ENCODE data around the gene ALDOA. TPM values are rescaled to one million over a fixed set of nuclear protein-coding genes. Genes with fewer than 3 reads are reported as not detected.
"Not testable (repeated sequence)": the region's sequence is repeated elsewhere in the genome, so short reads cannot be mapped to it uniquely, and the experiment has no call there.

Gene ALDOA
- total RNA-seq, 2 donors from 2014 or later = 2,548 to 2,783 TPM

DNA sequence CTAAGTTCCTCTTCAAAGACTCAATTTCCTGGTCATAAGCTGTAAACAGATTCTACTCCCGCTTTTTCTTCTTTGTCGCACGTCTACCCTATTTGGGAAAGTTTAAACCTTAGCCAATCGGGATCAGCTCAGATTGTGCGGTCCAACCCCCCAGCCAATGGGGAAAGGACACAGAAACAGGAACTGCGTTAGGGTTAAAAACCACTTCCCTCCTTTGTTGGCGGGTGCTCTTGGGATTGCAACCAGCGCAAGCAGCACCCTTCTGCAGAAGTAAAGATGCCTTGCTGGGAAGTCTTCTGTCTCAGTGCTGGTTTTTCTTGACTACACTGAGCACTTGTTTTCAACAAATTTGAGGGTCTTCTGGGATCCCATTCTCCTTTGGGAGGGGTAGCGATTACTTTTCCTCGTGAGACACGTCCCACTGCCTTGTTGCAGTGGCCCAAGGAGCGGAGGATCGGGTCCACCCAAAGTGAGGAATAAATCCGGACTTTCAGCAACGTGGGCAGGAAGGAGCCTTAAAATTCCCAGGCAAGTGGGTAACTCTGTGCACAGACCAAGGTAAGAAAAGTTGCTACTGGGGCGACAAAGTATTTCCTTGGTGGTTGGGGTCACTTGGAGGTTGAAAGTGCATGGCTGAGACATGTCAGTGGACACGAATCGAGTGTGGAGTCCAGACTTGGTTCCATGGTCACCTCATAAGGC, 31.5 kb downstream of the ALDOA start:
- intact Hi-C loops (cut with DNase I) = loop anchor here in 1 of 2 donors (10.0 kb wide), 3 partner anchors 52 to 558 kb away; partner anchors contain the start of genes FBRS, PRR14 and ZNF771
- no peak for DNase-seq
- no peak for ATAC-seq

DNA sequence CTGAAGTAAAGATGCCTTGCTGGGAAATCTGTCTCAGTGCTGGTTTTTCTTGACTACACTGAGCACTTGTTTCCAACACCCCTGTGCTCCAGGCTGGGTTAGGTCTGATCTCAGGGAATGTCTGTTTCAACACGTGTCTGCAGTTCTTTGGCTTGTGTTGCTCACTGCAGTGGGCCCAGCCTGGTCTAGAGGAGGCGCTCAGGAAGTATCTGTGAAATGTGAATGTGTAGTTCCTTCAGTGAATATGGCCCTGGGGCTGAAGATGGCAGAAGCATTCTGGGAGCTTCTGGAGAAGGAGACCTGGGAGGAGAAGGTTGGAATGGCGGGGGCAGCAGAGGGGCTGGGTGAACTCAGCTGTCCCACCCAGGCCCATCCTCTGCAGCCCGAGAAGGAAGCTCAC, 38.5 kb downstream of the ALDOA start:
- ATAC-seq = no peak
- no peak for DNase-seq
- intact Hi-C loops (cut with DNase I) = no loop called here

DNA sequence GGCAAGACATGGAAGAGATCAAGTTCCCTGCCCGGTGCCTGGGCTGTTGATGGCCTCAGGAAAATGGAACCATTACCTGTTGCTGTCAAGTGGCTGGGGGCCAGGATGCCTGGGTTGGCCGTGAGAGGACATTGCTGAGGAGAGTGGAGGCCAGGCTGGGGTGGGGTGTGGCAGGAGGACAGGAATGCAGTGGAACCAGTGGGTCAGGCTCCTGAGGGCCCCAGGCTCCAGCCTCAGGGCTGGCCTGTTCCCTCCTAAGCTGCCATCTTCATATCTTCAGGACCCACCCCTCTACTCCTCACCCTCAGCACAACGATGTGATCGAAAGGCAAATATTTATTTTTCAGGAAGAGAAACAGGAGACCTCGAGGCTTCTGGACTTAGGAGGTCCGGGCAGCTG, 38.9 kb downstream of the ALDOA start:
- DNase-seq (no peak), ATAC-seq (no peak)
- intact Hi-C loops (cut with DNase I) = no loop called here

DNA sequence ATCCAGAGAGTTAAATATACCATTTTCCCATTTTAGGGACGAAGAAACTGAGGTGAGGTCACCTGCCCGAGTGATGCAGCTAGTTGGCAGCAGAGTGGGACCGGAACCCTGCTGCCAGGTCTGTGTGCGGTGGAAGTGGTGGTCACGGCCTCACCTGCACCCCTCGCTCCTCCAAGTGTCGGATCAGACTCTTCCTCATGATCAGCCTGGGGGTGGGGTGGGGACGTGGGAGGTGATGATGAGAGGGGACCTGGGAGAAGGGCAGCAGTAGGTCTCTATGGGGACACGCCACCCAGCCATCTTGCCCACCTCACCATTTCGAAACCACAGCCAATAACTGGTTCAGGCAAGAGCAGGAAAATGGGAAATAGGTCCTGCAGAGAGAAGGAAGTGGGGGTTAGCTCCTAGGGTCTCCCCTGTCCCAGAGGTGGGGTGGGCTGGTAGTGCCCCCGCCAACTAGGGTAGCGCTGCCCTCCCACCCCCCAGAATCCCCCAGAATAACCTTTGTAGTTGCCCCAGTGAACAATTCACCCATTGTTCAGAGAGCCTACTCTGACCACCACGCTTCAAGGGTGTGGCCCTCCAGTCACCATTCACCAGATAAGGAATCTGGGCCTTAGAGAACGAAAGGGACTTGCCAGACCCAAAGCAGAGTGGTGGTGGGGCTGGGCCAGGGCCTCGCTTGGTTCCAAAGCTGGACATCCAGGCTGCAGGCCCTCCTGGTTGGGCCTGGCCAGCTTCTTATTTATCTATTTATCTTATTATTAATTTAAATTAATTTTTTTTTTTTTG, 42.7 kb downstream of the ALDOA start:
- intact Hi-C loops (cut with DNase I) = no loop called here
- no peak for ATAC-seq
- DNase-seq = no peak

DNA sequence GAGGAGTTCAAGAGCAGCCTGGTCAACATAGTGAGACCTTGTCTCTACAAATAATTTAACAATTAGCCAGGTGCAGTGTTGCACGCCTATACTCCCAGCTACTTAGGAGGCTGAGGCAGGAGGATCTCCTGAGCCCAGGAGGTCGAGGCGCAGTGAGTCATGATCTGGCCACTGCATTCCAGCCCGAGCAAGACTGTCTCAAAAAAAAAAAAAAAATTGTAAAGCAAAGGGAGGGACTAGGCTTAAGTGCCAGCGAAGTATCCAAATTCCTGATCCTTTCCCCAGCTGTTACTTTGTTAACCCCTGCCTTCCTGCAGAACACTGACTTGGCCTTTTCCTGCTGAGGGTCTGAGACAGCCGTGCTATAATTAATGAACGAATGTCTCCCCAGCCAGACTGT, 45.1 kb downstream of the ALDOA start:
- DNase-seq (no peak), ATAC-seq (no peak)
- intact Hi-C loops (cut with DNase I) = no loop called here

DNA sequence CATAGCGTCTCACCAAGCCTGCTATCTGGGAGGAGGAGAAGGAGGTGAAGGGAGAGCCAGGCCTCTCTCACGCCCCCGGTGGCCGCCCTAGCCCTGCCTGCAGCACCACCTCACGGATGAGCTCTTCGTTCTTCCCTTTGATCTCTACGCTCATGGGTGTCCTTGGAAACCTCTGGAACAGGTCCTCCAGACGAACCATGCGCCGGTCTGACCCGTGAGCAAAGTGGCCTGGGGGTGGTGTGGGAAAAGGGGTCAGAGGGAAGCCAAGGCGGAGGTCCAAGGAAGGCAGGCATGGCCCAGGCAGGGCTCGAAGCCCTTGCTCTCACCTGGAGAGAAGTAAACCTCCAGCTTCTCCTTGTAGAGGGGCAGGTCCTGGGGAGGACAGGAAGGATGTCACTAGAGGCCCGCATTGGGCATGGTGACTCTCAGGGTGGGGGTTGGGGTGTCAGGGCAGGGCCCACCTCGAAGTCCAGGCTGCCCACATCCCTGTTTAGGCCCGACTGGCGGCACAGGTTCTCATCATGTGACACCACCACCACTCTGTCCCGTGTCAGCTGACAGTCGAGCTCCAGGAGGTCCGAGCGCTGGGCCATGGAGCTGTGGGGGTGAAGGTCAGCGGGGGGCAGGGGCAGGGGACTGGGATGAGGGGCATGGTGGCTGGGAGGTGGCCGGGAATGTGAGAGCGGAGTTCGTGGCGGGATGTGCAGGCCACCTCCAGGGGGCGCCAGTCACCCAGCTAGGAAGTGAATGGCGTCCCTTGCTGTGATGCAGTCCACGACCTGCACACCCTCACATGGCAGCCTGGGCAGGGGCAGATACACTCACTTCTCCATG, 46.9 kb downstream of the ALDOA start:
- intact Hi-C loops (cut with DNase I) = no loop called here
- peak; percentile 72 for DNase-seq
- peak; percentile 32 to 70 for ATAC-seq

DNA sequence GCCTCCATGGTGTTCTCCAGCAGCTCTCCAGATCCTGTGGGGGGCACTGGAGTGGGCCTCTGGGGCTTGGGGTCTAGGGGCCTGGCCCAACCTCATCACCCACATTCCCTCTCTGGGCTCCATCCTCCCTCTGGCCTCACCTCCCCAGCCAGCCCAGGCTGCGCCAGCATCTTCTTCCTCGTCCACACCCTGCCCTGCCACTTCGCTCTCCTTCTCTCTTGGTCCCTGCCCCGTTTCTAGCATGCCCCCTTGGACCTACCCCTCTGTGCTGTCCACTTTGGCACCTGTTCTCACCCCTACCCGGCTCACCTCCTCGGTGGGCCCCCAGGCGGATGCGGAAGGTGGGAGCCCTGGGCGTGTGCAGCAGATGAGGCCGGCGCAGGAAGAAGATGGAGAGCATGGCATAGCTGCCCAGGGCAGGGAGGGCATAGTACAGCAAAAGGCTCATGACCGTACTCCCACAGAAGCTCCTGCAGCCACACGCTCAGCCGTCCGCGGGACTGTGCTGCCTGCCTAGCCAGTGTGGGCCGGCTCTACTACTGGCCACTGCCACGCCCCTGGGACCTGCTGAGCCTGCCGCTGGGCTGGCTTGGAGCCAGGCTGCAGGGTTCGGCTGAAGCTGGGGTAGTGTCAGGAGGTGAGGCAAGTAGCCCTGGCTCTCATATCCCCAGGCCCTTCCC, 47.6 kb downstream of the ALDOA start, which contains the start of gene GDPD3:
Gene GDPD3 (minus strand): TSS at position 507 of the 680 bp plus-strand sequence. CDS start 59 bp downstream, at position 448.
- intact Hi-C loops (cut with DNase I) = no loop called here
- no peak for DNase-seq
- ATAC-seq = peak; percentile 45 to 60

DNA sequence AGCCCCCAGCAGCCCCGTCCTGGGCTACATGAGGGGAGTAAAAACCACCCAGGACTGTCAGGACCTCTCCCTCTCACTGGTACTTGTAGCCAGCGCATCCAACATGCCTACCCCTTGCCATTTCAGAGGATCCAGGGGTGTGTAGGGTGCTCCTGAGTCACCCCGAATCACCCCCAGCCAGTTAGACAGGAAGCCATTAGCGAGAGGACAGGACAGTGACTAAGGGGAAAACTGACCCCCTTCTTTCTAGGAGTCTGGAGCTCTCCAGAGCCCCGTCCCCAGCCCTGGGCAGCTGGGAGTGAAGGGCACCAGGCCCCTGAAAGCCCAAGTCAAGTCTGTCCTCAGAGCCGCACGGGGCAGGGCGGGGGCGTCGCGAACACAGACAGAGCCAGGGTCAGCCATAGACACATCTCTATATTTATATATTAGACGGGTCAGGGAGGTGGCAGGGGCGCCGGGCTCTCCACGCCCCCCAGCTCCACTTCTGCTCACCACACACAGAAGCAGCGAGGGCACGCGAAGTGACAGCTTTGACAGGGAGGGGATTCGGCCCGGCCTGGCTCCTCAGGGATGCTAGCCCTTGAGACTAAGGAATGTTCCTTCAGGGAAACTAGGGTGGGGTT, 48.3 kb downstream of the ALDOA start:
- intact Hi-C loops (cut with DNase I) = no loop called here
- DNase-seq = no peak
- ATAC-seq = no peak

DNA sequence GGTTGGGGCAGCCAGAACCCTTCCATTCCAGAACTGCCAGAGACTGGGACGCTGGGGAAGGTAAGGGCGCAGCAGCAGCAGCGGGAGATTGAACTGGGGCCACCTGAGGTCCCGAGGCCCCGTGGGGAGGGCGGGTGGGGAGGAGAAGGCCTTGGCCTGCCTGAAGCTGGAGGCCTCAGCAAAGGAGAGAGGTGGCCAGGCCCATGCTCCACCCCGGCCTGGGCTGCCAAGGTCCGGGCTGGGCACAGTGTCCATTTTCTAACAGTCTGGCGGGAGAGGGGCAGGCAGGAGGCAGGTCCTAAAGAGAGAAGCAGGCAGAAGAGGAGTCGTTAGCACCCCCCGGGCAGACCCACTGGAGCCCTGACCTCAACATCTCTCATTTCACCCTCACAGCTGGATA, 48.9 kb downstream of the ALDOA start:
- no peak for DNase-seq
- ATAC-seq = no peak
- intact Hi-C loops (cut with DNase I) = no loop called here

DNA sequence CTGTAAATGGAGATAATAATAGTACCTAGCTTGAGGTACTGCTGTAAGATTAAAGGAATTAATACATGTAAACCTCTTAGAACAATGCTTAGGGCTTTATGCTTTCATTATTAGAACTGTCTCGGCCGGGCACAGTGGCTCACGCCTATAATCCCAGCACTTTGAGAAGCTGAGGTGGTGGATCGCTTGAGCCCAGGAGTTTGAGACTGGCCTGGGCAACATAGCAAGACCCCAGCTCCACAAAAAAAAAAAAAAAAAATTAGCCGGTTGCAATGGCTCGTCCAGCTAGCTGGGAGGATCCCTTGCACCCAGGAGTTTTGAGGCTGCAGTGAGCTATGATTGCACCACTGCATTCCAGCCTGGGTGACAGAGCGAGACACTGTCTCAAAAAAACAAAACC, 49.3 kb downstream of the ALDOA start:
- ATAC-seq; DNase-seq; intact Hi-C loops (cut with DNase I): not testable (repeated sequence)

DNA sequence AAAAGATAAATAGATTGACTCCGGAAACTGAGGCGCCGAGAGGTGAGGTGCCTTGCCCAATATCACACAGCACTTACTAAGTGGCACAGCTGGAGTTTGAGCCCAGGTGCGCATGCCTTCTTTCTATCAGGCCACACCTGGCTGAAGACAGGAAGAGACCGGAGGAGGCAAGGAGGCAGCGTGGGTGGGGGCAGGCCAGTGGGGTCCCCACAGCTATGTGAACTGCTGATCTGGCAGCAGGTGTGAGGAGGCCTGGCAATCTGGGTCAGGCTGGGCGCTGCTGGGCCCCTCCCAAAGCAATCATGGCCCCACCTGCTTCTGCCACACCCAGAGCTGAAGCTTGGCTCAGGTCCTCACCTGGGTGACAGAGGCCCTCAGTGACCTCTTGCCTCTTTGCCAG, 49.7 kb downstream of the ALDOA start:
- DNase-seq = no peak
- no peak for ATAC-seq
- intact Hi-C loops (cut with DNase I) = no loop called here

DNA sequence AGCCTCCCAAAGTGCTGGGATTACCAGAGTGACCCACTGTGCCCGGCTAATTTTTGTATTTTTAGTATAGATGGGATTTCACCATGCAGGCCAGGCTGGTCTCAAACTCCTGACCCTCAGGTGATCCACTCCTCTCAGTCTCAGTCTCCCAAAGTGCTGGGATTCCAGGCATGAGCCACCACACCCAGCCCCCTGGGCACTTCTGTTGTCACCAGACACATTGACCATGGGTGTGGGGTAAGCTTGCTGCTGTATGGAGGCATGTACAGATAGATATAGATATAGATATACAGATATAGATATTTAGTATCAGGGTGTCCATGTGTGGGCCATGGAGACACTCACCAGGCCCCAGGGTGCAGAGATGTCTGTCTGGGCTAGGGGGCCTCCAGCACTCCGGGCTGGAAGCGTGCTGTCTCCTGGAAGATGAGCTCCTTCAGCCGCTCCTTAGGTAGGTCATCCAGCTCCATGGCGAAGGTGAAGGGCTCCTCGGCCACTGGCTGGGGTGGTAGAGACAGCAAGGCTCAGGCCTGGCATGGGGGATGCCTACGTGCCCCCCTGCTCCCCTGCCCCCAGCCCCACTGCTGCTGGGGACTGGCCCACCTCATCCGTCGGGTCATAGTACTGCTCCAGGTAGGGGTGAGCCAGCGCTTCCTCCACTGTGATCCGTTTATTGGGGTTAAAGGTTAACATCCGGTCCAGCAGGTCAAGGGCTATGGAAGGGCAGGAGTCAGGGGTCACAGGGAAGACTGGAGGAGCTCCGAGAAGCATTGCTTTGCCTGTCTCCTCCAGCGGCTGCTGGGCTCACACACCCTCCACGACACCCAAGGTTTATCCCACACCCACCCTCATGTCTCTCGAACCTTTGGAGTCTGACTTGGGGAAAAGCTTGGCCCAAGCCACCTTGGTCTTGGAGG, 51.0 kb downstream of the ALDOA start:
- intact Hi-C loops (cut with DNase I) = no loop called here
- ATAC-seq (no peak), DNase-seq (no peak)

DNA sequence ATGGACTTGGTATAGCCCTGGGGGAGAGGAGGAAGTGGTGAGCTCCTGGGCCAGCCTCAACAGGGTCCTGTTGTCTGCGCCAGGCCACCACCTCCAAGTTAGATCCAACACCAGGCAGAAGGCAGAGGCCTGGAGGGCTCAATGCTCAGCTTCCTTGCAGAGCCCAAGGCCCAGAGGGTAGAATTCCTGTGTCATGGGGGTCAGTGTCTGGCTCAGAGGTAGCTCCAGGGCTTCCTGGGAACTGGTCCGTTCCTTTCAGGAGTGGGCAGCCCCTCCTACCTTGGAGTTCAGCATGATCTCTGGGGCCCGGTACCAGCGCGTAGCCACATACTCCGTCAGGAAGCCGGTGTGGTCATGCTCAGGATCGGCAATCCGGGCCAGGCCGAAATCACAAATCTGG, 52.2 kb downstream of the ALDOA start:
- DNase-seq (no peak), ATAC-seq (no peak)
- intact Hi-C loops (cut with DNase I) = no loop called here

DNA sequence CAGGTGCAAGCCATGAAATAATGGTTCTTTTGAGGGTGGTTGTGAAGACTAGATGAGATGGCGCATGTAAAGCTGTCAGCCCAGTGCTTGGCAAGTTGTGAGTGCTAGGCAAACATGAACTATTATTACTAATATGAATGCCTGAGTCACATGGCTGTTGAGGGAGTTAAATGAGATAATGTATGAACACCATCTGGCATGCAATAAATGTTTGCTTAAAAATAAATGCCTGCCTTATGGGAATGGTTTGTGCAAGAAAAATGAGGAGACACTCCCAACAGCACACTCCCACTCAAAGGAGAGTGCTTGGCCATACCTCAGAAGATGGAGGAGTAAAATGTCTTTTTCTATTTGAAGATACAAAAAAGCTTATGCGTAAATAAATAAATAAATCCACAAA, 53.9 kb downstream of the ALDOA start:
- no peak for DNase-seq
- intact Hi-C loops (cut with DNase I) = no loop called here
- ATAC-seq = no peak

All from left cardiac atrium (tissue), 4 donors.